Smooth muscle cell (in vitro differentiated cells): ENCODE data around the gene LNX2. TPM values are rescaled to one million over a fixed set of nuclear protein-coding genes. Genes with fewer than 3 reads are reported as not detected.

Experiments
- DNase-seq: peaks from one replicate; lab custom pipeline; 2025; ENCODE audit not compliant: unreplicated experiment; lab: John Stamatoyannopoulos, UW
- H2AFZ ChIP-seq: fragments of 200-600 bp; sonication (generic); 2 replicates; pipeline ENCODE4 v1.6.0; 2016; ENCODE audit warnings: antibody characterized with exemption, low read depth, mild to moderate bottlenecking
- H3F3A ChIP-seq: fragments of 200-600 bp; sonication (generic); 2 replicates; pipeline ENCODE4 v1.6.0; 2017; ENCODE audit warnings: antibody characterized with exemption, low read depth
- H3K27ac ChIP-seq: fragments of 200-600 bp; sonication (generic); 2 replicates; pipeline ENCODE4 v1.5.1; 2016; ENCODE audit warnings: low read depth, mild to moderate bottlenecking
- H3K27me3 ChIP-seq: fragments of 200-600 bp; sonication (generic); 2 replicates; pipeline ENCODE4 v1.6.1; 2016; ENCODE audit warnings: low read depth, mild to moderate bottlenecking
- H3K36me3 ChIP-seq: fragments of 200-600 bp; sonication (generic); 2 replicates; pipeline ENCODE4 v1.5.1; 2016; ENCODE audit warnings: low read depth
- H3K4me1 ChIP-seq: fragments of 200-600 bp; sonication (generic); 2 replicates; pipeline ENCODE4 v1.5.1; 2016; ENCODE audit warnings: low read depth
- H3K4me2 ChIP-seq: fragments of 200-600 bp; sonication (generic); 2 replicates; pipeline ENCODE4 v1.6.0; 2016; ENCODE audit warnings: mild to moderate bottlenecking
- H3K4me3 ChIP-seq: fragments of 200-600 bp; sonication (generic); 2 replicates; pipeline ENCODE4 v1.5.1; 2016; ENCODE audit warnings: mild to moderate bottlenecking
- H3K79me2 ChIP-seq: fragments of 200-600 bp; sonication (generic); 2 replicates; pipeline ENCODE4 v1.6.0; 2016; ENCODE audit warnings: low read depth, mild to moderate bottlenecking
- H3K9ac ChIP-seq: fragments of 200-600 bp; sonication (generic); 2 replicates; pipeline ENCODE4 v1.6.0; 2016; ENCODE audit warnings: low read depth
- H3K9me3 ChIP-seq: fragments of 200-600 bp; sonication (generic); replicated peaks from 2 replicates; pipeline ENCODE4 v1.5.1; 2016; ENCODE audit warnings: low read depth
- H4K20me1 ChIP-seq: fragments of 200-600 bp; sonication (generic); 2 replicates; pipeline ENCODE4 v1.6.0; 2016; ENCODE audit warnings: low read depth
- WGBS: methylation state at CpG from one replicate; pipeline ENCODE4 v1.1.7; 2016; ENCODE audit warnings: low lambda C conversion rate; 5-methylcytosine and 5-hydroxymethylcytosine counted together
- polyA plus RNA-seq: library from polyadenylated mRNA; unstranded; fragments of >200 nt; fragmentation: Nextera tagmentation; extraction: Ambion mirVana; gene quantifications from 2 replicates; pipeline ENCODE4 v1.2.1, GENCODE V29; 2016
- total RNA-seq: library from RNA; depleted of rRNA; stranded (reverse); fragments of >200 nt; gene quantifications from 2 replicates; pipeline ENCODE4 v1.2.3, GENCODE V29; 2014
- TF ChIP-seq, protein P1 (sequence below): fragments of 200-600 bp; sonication (generic); IDR thresholded peaks from 2 replicates; pipeline ENCODE4 v1.5.1; 2017; ENCODE audit warnings: borderline replicate concordance, mild to moderate bottlenecking, antibody characterized with exemption; ENCODE audit not compliant: insufficient read depth, poor library complexity, severe bottlenecking

LNX2 gene
- total and polyA plus RNA-seq, 2 experiments from 2014 or later: 5.5 to 7.3 TPM

DNA sequence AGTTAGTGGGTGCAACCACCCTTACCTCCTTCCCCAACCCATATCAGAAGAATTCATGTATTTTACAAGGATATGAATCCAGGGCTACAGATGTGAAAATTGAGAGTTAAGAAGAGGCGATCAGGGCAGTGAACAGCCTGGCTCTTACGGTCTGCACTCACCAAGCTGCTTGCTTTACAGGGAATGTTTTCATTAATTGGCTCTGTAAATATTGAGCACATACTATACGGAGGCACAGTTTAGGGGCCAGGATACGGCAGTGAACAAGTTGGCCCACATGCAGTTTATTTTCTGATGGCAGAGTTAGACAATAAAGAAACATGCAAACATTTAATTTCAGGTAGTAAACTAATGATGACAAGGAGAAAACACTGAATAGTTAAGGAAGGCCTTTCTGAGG lies 7.8 kb upstream of the LNX2 start:
- Histone ChIP-seq H4K20me1 (peaks cover 63% of the 10 kb centered on the region), H3K36me3 (no peaks in the 10 kb centered on the region)

DNA sequence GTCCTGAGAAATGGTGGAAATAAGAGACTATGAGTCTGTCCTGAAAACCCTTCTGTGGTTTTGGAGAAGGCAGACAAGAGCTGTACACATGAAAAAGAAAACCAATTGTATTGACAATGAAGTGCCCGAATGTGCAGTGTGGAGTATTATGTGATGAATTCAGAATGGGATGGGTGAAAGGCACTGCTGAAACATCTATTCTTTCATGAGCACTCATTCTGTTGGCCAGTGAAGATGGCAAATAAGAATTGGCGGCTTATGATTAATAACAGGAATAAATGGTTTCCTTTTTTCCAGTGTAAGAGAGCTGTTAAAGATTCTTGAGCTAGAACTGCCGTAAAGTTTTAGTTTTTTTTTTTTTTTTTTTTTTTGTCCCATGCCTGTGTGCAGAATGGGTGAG lies 7.1 kb upstream of the LNX2 start:
- Histone ChIP-seq H3K27ac (no peak overlapping the region), H4K20me1 (peaks cover 66% of the 10 kb centered on the region), H3K36me3 (no peaks in the 10 kb centered on the region), H3K9ac (no peak overlapping the region), H3K4me1 (peaks cover 8% of the 10 kb centered on the region), H3K4me3 (no peak overlapping the region), H3K4me2 (no peak overlapping the region), H3K27me3 (no peaks in the 10 kb centered on the region), H3K9me3 (no peaks in the 10 kb centered on the region), H3F3A (peaks cover 3% of the 10 kb centered on the region), H3K79me2 (peaks cover 66% of the 10 kb centered on the region), H2AFZ (no peak overlapping the region)
- DNase-seq: no peak
- WGBS: 93% methylated on average over 3 of the region's 3 CpGs
- TF ChIP-seq, protein P1, sequence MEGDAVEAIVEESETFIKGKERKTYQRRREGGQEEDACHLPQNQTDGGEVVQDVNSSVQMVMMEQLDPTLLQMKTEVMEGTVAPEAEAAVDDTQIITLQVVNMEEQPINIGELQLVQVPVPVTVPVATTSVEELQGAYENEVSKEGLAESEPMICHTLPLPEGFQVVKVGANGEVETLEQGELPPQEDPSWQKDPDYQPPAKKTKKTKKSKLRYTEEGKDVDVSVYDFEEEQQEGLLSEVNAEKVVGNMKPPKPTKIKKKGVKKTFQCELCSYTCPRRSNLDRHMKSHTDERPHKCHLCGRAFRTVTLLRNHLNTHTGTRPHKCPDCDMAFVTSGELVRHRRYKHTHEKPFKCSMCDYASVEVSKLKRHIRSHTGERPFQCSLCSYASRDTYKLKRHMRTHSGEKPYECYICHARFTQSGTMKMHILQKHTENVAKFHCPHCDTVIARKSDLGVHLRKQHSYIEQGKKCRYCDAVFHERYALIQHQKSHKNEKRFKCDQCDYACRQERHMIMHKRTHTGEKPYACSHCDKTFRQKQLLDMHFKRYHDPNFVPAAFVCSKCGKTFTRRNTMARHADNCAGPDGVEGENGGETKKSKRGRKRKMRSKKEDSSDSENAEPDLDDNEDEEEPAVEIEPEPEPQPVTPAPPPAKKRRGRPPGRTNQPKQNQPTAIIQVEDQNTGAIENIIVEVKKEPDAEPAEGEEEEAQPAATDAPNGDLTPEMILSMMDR: no peak

More for the DNA sequence above, 7.8 kb upstream of the LNX2 start:
- no peak overlapping the region for H3K27ac ChIP-seq
- WGBS: 81% methylated on average over 4 of the region's 4 CpGs
- TF ChIP-seq, protein P1: no peak
- no peaks in the 10 kb centered on the region for H3K9me3 ChIP-seq
- no peak overlapping the region for H3K9ac ChIP-seq
- no peak overlapping the region for H3K4me3 ChIP-seq
- no peak for DNase-seq
- H3K79me2 ChIP-seq: peaks cover 62% of the 10 kb centered on the region
- H3K27me3 ChIP-seq: no peaks in the 10 kb centered on the region
- peaks cover under 1% of the 10 kb centered on the region for H3K4me1 ChIP-seq
- no peak overlapping the region for H2AFZ ChIP-seq
- no peaks in the 10 kb centered on the region for H3F3A ChIP-seq
- H3K4me2 ChIP-seq: no peak overlapping the region

DNA sequence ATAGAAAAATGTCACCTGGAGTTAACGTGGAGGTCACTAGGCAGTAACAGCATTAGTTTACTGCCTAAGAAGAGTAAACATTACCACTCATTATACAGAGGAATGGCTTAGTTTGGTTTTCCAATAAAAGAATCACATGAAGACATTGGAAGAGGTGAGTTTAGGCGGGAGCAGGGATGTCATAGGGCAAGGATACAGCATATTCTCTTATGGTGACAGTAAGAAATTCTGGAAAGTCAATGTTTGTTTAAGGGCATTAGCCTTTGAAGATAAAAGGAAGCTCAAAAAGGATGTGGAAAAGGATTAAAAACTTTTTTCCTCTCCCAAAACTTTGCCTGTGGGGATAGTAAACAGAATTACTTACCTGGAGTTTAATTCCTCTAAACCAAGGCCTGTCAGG lies 5.5 kb upstream of the LNX2 start:
- Histone ChIP-seq H3K4me1 (peaks cover 9% of the 10 kb centered on the region), H3K79me2 (peaks cover 72% of the 10 kb centered on the region), H2AFZ (no peak overlapping the region), H3K36me3 (no peaks in the 10 kb centered on the region), H3F3A (peaks cover 3% of the 10 kb centered on the region), H3K9ac (no peak overlapping the region), H3K4me2 (no peak overlapping the region), H4K20me1 (peaks cover 66% of the 10 kb centered on the region), H3K4me3 (no peak overlapping the region), H3K27ac (no peak overlapping the region), H3K9me3 (no peaks in the 10 kb centered on the region), H3K27me3 (no peaks in the 10 kb centered on the region)
- TF ChIP-seq, protein P1: no peak
- no peak for DNase-seq
- 94% methylated on average over 2 of the region's 2 CpGs for WGBS

DNA sequence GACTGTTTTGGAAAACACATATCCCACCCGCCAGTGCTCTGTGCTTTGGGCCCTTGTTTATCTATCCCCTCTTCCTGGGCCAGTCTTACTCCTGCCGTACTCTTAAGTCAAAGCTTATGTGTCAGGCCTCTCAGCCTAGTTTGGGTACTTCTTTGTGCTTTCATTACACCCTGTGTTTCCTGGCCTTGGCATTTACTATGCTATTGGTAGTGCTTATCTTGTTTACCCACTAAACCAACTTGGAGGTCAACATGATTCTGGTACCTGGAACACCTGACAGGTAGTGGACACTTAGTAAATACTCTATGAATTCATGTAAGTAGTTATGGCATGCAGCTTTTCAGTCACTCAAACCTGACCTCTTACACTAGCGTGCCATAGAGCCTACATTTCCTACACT lies 3.7 kb upstream of the LNX2 start:
- 98% methylated on average over 3 of the region's 3 CpGs for WGBS
- Histone ChIP-seq H3K4me1 (peaks cover 14% of the 10 kb centered on the region), H3K4me3 (no peak overlapping the region), H3K9ac (no peak overlapping the region), H3K27ac (no peak overlapping the region), H3K27me3 (no peaks in the 10 kb centered on the region), H2AFZ (no peak overlapping the region), H3K36me3 (no peaks in the 10 kb centered on the region), H4K20me1 (peaks cover 66% of the 10 kb centered on the region), H3K79me2 (peaks cover 68% of the 10 kb centered on the region), H3K4me2 (no peak overlapping the region), H3K9me3 (no peaks in the 10 kb centered on the region), H3F3A (peaks cover 7% of the 10 kb centered on the region)
- DNase-seq: no peak
- TF ChIP-seq, protein P1: no peak
